ENCODE data around the gene LAMC3.

The LAMC3 gene

DNA sequence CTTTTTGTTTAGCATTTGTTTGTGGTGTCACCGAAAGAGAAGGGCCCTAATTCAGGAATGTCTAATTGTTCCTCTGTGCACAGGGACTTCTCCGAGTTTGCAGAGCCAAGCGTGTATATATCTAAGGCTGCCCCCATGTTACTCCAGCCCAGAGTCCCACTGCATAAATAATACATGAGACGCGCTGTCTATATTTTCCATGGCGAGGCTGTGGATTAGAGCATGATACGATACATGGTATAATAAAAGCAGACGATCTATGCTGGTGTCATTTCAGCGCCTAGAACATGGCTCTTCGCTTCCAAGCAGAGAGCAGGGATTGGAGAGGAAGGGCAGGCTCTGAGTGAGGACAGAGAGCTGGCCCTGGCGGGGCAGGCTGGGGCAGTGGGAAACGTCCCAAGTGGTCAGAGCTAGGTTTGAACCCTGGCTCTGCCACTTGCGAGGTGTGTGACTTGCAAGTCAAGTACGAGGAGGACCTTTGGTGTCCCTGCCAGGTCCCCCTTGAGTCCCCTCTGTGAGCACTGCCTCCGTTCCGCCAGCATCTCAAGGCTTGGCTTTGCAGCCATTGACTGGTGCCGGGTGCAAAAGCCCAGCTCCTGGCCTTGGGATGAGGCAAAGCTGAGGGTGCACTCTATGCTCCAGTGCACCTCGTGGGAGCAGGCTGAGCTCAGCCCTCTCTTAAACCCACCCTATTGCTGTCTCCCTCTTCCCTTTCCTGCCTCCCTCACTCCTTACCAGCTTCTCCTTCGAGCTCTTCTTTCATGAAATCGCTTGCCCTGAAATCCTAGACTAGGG, 29.2 kb upstream of the LAMC3 start:
- DNase-seq: no peak

DNA sequence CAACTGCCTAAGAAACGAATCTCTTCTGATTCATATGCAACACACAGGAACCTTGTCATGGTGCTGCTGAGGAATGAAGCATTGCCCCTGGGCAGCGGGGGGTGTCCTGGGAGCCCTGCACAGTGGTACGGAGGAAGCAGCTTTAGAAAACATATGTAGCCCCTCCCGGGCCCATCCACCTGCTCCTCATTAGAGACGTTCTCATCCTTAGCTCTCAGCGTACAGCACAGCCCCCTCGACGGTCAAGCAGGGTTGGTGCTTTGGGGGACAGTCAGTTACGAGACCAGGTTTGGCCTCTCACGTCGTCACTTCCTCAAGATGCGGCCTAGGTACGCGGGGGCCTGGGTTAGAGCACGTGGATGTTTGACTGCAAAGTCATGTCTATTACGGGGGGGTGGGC, 28.4 kb upstream of the LAMC3 start:
- no peak for DNase-seq

DNA sequence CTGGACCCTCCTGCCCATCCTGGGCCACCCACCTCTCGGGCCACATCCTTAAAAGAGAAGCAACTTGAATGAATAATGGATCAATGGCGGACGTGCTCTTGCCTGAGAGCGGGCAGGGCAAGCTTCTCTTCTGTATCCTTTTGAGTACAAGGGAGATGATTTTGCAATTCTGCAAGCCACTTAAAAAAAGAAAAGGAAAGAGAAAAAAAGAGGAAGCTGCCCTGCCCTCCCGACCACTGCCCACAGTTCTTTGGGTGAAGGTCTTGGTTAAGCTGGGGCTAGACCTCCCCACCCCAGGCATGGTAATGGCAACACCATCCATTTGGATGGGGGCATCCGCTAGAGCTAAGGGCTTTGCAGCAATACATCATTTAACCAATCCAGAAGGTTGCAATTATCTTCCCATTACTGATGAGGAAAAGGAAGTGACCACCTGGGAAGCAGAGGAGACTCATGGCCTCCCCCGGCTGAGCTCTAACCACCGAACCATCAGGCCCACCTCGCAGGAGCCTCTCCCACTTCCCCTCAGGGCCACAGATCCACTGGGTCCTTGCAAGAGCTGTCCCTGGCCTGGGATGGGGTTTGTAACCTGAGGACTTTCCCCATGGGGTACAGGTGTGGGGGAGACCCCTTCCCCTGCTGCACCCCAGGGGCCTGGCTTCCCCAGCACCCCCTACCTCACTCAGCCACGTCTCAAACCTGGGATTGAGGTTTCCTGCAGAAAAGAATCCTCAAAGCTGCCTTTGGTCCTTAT, 27.8 kb upstream of the LAMC3 start:
- no peak for DNase-seq

DNA sequence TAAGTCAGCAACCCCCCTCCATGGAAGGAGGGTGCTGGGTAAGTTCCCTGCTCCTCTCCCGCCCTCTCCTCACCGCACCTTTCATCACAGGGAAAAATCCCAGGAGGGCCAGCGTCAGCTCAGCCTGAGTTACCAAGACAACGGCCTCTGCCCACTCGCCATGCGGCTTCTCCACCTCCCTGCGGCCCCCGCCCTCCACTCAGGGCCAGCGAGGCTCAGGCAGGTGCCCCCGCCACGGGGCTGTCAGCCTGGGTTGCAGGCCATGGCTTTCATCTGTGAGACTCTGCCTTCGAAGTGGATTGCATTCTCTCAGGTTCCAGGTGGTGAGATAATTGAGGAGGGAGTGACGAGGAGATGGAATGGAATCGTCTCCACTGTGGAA, 27.2 kb upstream of the LAMC3 start:
- no peak for DNase-seq

DNA sequence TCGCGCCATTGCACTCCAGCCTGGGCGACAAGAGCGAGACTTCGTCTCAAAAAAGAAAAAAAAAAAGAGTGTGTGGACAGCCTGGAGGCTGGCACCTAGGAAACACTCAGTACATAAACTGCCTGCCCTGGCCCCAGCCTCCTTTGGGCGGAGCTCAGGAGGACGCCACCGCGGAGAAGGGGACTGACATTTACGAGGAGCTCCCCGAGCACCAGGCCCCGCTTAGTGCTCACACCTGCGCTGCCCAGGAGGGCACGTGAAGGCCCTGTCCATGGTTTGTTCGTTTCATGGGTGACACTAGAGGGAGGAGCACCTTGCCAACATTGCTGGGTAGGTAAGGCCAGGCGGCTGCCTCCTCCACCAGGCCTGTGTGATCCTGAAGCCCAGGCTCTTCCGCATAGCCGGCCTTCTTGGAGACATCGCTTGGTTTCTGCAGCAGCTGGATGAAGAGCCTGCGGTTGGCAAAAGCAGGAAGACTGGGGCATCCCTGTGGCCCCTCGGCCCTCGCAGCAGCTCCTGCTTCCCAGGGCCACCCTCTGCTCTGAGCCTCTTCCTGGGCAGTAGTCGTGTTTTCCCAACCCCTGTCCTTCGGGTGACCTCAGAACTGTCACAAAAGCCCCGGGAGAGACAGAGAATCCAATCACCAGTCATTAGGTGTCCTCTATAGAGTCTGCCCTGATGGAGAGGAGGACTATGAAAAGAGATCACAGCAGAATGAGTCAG, 26.2 kb upstream of the LAMC3 start:
- DNase-seq: no peak

DNA sequence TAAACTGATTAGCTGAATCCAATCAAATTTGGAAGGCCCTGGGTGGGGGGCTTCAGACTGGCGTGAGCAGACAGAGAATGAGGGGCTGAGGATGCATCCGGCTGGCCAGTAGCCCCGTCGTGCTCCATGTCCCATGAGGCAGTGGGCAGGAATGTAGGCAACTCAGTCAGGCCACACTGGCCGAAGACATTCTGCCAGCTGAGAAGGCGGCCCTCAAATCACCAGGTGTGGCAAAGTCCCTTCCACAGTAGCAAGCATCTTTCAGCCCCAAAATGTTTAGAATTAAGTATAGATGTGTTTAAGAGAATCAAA, 25.7 kb upstream of the LAMC3 start:
- DNase-seq: no peak

DNA sequence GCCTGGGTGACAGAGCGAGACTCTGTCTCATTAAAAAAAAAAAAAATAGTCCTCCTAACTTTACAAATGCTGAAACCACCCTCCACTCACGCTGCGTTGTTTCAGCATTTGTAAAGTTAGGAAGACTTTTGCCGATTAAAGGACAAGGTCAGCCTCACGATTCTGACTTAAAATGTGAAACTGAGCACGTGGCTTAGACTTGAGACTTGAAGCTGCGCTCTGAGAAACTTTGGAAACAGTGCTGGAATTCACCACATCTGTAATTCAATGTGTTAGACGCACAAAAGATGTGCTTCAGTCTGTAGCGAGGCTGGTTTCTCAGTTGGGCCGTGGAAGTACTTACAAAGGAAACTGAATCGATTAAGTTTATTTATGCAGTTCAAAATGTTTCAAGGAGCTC, 25.0 kb upstream of the LAMC3 start:
- DNase-seq: no peak

DNA sequence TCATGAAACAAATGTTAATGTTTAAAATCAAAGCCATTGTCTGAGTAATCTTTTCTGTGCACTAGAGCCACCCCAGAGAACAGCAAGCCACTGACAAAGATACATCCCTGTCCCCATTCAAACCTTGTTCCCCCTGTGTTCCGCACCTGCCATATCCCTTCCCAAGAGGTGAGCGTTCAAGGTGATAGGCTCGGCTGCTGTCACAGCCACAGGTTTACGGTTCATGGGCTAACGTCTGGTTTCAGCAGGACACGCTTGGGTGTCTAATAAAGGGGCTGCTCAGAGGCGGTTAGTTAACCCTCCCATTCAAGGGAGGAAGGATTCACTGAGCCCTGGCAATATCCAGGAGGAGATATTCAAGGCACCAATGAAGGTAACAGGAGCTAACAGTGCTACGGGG, 24.5 kb upstream of the LAMC3 start:
- DNase-seq: no peak

DNA sequence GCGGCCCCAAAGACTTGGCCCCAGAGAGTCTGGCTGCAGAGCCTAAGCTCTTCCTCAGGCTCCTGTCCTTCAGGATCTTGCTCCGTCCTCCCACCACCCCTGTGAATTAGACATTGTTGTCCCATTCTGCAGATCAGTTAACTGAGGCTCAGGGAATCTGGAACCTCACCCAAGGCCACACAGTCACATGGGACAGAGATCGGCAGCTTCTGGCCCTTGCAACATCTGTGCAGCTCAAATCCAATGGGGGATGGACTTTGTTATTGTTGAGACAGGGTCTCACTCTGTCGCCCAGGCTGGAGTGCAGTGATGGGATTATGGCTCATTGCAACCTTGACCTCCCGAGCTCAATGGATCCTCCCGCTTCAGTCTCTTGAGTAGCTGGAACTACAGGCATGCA, 23.9 kb upstream of the LAMC3 start:
- no peak for DNase-seq

DNA sequence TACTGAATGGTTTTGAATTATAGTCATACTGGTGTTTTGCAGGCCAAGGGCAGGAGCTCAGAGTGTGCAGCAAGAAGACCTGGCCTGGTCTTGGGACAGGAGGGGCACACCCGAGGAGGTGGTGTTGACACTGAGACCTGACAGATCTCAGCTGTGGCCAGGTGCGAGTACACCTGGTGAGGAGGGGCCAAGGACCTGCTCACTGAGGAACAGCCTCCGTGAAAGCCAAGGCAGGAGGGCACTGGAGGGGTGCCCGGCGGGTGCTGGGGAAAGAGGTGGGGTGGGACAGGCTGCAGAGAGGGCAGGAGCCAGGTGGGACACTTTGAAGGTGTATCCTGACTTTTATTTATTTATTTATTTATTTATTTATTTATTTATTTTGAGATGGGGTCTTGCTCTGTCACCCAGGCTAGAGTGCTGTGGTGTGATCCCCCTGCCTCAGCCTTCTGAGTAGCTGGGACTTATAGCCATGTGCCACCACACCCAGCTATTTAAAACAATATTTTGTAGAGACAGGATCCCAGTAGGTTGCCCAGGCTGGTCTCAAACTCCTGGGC, 23.3 kb upstream of the LAMC3 start:
- DNase-seq: no peak

DNA sequence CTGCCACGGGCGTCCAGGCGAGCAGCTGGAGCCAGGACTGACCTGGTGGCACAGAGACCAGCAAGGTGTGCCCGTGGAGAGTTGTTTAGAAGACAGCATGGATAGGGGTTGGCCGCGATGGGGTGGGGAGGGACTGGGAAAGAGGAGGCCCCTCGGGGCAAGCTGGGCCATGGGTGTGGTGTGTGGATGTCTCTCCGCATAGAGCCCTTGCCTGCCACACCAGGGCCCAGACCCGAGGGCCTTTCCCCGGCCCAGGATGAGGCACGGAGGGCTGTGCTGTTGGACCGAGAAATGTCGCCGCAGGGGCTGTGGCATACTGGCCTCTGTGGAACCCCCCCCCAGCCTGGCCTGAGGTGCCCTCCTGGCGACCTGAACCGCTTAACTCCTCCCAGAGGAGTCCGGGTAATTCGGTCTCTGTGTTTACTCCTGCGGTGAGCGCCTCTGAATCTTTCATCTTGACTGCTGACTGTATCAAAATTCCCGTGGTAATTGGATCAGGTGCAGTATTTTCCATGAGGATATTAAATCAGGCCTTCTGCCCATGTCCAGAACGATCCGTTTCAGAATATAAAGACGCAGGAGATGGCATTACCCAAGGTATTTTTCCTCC, 22.5 kb upstream of the LAMC3 start:
- no peak for DNase-seq

DNA sequence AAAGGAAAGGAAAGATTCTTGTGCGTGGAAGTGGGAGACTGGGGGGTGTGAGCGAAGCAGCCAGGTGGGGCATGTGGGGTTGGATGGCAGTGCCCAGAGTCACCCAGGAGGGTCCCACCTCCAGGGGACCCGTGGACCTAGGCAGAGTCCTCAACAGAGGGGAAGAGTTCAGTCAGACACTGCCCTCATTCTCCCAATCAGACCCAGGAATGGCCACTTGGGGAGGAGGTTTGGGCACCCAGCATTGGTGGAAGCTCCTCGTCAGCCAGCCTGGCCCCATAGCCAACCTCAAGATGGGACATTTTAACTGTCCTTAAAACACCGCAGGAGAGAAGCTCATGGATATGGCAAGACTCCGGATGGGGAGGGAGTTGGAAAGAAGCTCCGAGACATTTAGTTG, 21.9 kb upstream of the LAMC3 start:
- no peak for DNase-seq

DNA sequence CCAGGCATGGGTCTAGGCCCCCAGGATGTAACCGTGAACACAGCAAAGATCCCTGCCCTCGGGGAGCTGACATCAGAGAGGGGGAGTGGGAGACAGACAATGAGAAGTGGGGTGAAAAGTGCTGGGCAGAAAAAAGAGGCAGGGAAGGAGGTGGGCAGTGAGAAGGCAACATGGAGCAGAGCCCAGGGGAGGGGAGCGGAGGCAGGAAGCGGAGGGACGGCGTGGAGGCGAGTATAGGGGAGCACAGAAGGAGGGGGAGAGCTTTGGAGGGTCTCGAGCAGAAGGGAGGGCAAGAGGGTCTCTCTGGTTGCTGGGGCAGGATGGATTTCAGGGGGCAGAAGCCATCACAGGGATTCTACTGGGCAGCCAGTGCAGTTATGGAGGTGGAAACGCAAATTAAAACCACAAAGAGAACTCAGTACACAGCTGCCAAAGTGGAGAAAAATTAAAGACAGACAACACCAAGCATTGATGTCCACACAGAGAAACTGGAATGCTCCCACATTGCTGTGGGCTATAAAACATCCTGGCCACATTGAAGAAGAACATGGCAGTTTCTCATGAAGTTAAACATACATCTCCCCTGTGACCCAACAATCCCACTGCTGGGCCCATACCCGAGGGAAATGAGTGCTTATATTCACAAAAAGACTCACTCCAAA, 21.1 kb upstream of the LAMC3 start:
- no peak for DNase-seq

DNA sequence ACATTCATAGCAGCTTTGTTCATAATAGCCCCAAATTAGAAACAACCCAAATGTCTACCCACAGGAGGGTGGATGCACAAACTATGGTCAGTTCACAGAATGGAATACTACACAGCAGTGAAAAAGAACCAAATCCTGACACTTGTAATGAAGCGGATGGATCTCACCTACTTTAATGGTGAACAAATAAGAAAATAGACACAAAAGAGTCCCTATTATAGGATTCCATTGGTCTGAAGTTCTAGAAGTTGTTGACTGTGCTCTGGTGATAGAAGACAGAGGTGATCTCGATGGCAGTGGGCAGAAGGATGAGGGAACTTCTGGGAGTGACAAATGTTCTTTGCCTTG, 20.6 kb upstream of the LAMC3 start:
- DNase-seq: no peak

DNA sequence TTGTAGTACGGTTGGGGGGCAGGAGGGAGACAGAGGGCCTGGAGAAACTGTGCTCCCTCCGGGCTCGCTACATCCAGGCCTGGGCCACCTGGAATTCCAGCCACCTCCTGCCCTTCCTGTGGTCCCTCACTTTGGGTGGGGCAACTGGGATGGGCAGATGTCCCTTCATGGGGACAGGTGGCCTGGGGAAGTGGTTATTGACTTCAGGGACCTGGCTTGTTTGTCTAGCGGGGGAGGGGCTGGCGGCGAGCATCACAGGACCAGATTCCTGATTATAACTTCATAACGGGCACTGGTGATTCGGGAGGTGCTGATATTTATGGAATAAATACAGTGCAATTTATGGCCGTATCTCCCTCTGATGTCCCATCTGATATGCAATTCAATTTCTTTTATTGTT, 20.1 kb upstream of the LAMC3 start:
- DNase-seq: no peak

DNA sequence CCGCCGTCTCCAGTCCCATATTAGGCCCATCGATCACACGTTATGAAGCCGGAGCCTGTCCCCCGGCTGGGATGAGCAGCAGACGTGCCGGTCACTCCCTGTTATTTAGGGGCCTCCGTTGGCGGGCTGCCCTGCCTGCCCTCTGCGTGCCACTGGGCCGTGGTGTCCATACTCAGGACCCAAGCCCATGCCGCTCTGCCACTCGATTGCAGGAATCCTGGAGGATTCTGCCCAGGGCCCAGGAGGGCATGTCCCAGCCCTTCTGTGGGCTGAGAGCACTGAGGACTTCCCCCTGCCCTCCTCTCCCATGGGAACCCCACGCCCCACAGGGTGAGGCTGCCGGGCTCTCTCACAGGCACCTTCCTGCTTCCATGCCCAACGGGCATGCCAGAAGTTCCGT, 19.6 kb upstream of the LAMC3 start:
- DNase-seq: no peak

DNA sequence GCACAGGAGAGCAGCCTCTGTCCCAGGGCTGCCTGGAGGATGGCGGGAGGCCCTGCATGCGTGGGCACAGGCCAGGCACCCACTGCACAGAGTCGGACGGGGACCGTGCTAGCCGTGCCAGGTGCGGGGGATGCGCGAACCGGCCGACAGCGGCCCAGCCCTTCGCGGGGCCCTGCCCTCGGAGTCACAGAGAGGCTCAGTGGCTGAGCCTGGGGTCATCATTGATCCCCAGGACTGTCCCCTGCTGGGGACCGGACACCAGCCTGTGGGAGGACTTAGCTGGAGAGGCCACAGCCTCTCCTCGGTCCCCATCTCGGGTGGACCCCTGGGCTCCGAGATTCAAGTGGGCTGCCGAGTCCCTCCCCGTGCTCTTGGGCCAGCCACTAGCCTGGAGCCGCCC, 19.1 kb upstream of the LAMC3 start:
- no peak for DNase-seq

DNA sequence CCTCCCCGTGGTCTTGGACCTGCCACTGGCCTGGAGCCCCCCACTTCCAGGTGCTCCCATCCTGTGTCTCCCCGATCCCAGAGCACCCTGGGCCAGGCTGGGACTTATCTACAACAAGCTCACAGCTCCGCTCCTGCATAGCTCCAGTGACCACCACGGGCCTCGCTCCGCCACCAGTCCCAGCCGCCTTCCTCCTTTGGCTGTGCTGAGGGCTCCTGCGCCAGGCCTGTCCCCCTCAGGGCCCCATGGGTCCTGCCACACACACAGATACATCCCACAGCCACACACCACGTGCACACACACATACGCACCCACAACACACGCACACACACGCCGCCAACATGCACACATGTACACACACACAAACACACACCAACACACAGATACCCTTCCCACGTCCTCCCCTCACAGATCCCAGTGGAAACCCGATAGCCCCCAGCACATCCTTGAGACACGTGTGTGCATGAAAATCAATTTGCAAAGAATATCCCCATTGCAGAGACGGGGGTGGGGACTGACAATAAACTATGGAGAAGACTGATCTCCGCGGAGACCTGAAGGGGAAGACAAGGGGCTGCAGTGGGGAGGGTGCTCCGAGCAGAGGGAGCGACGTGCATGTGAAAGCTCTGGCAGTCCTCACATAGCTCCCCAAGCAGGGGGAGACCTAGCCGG, 18.5 kb upstream of the LAMC3 start:
- no peak for DNase-seq

DNA sequence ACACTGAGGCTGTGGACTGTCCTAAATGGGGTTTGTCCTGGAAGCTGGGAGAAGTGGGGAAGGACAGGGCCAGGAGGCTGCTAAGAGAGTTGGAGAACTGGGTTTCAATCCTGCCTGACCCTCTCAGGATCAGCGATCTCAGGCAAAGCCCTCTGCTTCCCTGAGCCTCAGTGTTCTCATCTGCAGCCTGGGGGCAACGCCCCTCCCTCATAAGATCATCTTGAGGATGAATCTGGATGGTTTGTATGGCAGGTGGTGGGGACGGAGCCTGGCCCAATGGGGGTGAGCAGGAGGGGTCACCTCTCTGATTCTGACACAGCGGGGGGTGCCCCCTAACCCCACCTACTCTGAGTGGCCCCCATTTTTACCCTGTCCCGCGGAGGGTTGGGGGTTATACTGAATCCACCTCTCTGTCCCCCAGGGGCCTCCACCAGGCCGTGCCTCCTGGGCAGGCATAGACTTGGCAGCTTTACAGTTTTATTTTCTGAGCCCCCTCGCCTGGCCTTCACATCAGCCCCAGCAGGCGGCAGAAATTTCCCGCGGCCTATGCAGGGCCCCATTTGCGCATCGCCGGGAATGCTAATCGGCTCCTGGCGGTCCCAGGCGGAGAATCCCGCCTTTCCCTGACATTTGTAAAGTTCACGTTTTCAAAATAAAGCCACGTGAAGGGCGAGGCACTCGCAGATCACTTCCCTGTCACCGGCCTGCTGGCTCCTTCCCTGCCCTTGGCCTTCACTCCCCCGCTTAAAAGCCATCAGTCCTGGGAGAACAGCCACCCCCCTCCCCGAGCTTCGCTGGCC, 17.8 kb upstream of the LAMC3 start:
- DNase-seq: no peak

DNA sequence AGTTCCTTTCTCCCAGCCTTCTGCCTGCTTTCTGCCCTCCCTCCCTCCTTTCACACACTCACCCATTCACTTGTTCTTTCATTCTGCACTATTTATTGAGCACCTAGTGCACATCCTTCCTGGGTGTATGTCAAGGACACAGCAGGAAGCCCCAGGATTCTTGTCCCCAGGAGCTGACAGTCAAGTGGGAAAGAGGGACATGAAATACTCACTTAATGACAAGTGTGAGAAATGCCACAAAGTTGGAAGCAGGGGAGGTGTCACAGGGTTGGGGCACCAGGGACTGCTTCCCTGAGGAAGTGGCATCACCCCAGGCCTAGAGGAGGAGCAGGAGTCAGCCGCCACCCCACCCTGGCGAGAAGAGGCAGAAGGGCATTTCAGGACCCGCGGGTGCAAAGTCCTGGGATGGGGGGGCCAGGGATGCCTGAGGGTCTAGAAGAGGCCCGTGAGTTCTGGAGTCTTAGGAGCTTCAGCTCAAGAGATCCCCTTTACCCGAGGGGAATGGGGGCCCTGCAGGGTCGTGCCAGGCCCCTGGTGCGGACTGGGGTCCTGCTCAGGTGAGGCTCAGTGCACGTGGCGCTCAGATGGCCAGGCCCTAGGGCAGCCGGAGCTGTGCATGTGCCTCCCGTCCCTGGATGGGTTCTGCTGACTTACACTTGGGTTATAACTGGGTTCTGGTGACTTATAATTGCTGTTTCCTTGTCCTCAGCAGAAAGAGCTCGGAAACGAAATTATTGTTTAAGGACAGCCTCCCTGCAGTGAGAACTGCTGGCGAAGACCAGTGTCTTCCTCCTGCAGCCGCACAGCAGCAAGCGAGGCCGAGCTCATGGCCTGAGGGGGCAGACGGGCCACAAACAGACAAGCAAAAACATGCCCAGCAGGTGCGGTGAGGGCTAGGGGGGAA, 16.9 kb upstream of the LAMC3 start:
- no peak for DNase-seq

DNA sequence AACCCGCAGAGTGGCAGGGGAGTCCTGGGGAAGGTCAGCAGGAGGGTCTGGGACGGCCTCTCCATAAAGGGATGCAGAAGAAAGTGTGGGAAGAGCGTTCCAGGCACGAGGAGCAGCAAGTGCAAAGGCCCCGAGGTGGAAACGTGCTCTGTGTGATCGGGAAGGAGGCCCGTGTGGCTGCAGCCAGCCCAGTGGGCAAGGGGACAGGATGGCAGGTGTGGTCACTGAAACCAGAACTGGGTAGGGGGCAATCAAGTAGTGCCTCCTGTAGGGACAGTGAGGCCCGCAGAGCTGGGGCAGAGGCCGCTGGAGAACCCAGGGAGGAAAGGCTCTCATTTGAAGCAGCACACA, 16.3 kb upstream of the LAMC3 start:
- no peak for DNase-seq
